GM19372 (cell line): Measurements from ENCODE around the gene EEFSEC.

Experiments used
- ATAC-seq: cut with Tn5 transposase; IDR thresholded peaks from one replicate; pipeline ENCODE4 v1.9.1; 2021; ENCODE audit warnings: mild to moderate bottlenecking, low read depth, moderate library complexity; ENCODE audit not compliant: unreplicated experiment

EEFSEC gene

GRCh38 chr3:128310286-128311058, 157.2 kb downstream of the EEFSEC start:
- no peak for ATAC-seq

GRCh38 chr3:128311441-128311844, 158.2 kb downstream of the EEFSEC start:
- ATAC-seq: no peak

GRCh38 chr3:128312271-128312670, 159.0 kb downstream of the EEFSEC start:
- no peak for ATAC-seq

- ATAC-seq: no peak
These were observed 159.9 kb downstream of the EEFSEC start for GRCh38 chr3:128313071-128313725.

GRCh38 chr3:128313935-128314334, 160.7 kb downstream of the EEFSEC start:
- ATAC-seq: no peak

- ATAC-seq: no peak
These were observed 162.0 kb downstream of the EEFSEC start for GRCh38 chr3:128315313-128315712.

GRCh38 chr3:128316481-128316891, 163.2 kb downstream of the EEFSEC start:
- no peak for ATAC-seq

- no peak for ATAC-seq
These were observed 163.9 kb downstream of the EEFSEC start for GRCh38 chr3:128317101-128317697.

GRCh38 chr3:128317698-128318231, 164.5 kb downstream of the EEFSEC start:
- no peak for ATAC-seq

- ATAC-seq: no peak
These were observed 165.1 kb downstream of the EEFSEC start for GRCh38 chr3:128318275-128318941.

- ATAC-seq: no peak
These were observed 165.8 kb downstream of the EEFSEC start for GRCh38 chr3:128319107-128319506.

- ATAC-seq: no peak
These were observed 166.5 kb downstream of the EEFSEC start for GRCh38 chr3:128319741-128320141.

- no peak for ATAC-seq
These were observed 167.5 kb downstream of the EEFSEC start for GRCh38 chr3:128320551-128321340.

GRCh38 chr3:128321418-128321817, 168.1 kb downstream of the EEFSEC start:
- no peak for ATAC-seq

GRCh38 chr3:128322030-128323022, 169.0 kb downstream of the EEFSEC start:
- no peak for ATAC-seq

- ATAC-seq: no peak
These were observed 170.2 kb downstream of the EEFSEC start for GRCh38 chr3:128323206-128324081.

- no peak for ATAC-seq
These were observed 171.8 kb downstream of the EEFSEC start for GRCh38 chr3:128324911-128325592.
